OCI-LY1 (cell line): ENCODE data around the gene ADAMTSL1.

Experiments used
- H2AFZ ChIP-seq: fragments of 200-600 bp; sonication (generic), shearing (Covaris generic); 2 replicates; pipeline ENCODE4 v1.6.0; 2014; ENCODE audit warnings: antibody characterized with exemption, mild to moderate bottlenecking, low read length
- H3F3A ChIP-seq: fragments of 200-600 bp; sonication (generic), shearing (Covaris generic); 2 replicates; pipeline ENCODE4 v1.6.0; 2014; ENCODE audit warnings: mild to moderate bottlenecking, antibody characterized with exemption, low read length, moderate library complexity; ENCODE audit not compliant: insufficient read depth
- H3K27ac ChIP-seq: fragments of 200-600 bp; sonication (generic); 2 replicates; pipeline ENCODE4 v1.5.1; 2014; ENCODE audit warnings: low read length, mixed run types, mild to moderate bottlenecking, low read depth; ENCODE audit not compliant: poor library complexity, severe bottlenecking
- H3K27me3 ChIP-seq: fragments of 200-600 bp; sonication (generic); 2 replicates; pipeline ENCODE4 v1.6.0; 2014; ENCODE audit warnings: antibody characterized with exemption, mild to moderate bottlenecking, low read length, moderate library complexity; ENCODE audit not compliant: insufficient read depth
- H3K36me3 ChIP-seq: fragments of 200-600 bp; sonication (generic); 2 replicates; pipeline ENCODE4 v1.6.1; 2014; ENCODE audit warnings: mild to moderate bottlenecking, antibody characterized with exemption, low read length, moderate library complexity, mixed read lengths; ENCODE audit not compliant: insufficient read depth
- H3K4me1 ChIP-seq: fragments of 200-600 bp; sonication (generic); 2 replicates; pipeline ENCODE4 v1.5.1; 2014; ENCODE audit warnings: mild to moderate bottlenecking, low read length, moderate library complexity; ENCODE audit not compliant: insufficient read depth, severe bottlenecking
- H3K4me2 ChIP-seq: fragments of 200-600 bp; sonication (generic), shearing (Covaris generic); 2 replicates; pipeline ENCODE4 v1.6.1; 2014; ENCODE audit warnings: low read length
- H3K4me3 ChIP-seq: fragments of 200-600 bp; sonication (generic); 2 replicates; pipeline ENCODE4 v1.5.1; 2014; ENCODE audit warnings: low read length, low read depth, mild to moderate bottlenecking, mixed read lengths; ENCODE audit not compliant: poor library complexity, severe bottlenecking
- H3K79me2 ChIP-seq: fragments of 200-600 bp; shearing (Covaris generic); 2 replicates; pipeline ENCODE4 v1.6.1; 2016; ENCODE audit warnings: mixed run types, low read length, mixed read lengths; ENCODE audit not compliant: insufficient read depth
- H3K9ac ChIP-seq: fragments of 200-600 bp; sonication (generic), shearing (Covaris generic); 2 replicates; pipeline ENCODE4 v1.6.1; 2014; ENCODE audit warnings: mild to moderate bottlenecking, low read length, mixed read lengths
- H3K9me2 ChIP-seq: fragments of 200-600 bp; sonication (generic), shearing (Covaris generic); 2 replicates; pipeline ENCODE4 v1.6.1; 2014; ENCODE audit warnings: low read depth, mild to moderate bottlenecking, low read length, mixed read lengths
- H3K9me3 ChIP-seq: fragments of 200-600 bp; shearing (Covaris generic); 2 replicates; pipeline ENCODE4 v1.6.1; 2014; ENCODE audit warnings: low read length, mixed read lengths
- H4K20me1 ChIP-seq: fragments of 200-600 bp; sonication (generic), shearing (Covaris generic); 2 replicates; pipeline ENCODE4 v1.6.0; 2016; ENCODE audit warnings: mild to moderate bottlenecking, low read length; ENCODE audit not compliant: insufficient read depth
- CTCF ChIP-seq: fragments of 200-600 bp; sonication (generic), shearing (Covaris generic); IDR thresholded peaks from 2 replicates; pipeline ENCODE4 v1.5.1; 2017; ENCODE audit warnings: mild to moderate bottlenecking, antibody characterized with exemption, low read length, moderate library complexity, mixed read lengths
- EZH2 ChIP-seq: fragments of 200-600 bp; sonication (generic), shearing (Covaris generic); IDR thresholded peaks from 2 replicates; pipeline ENCODE4 v1.8.0; 2017; ENCODE audit warnings: borderline replicate concordance, mixed run types, mild to moderate bottlenecking, antibody characterized with exemption, low read length, moderate library complexity, mixed read lengths

ADAMTSL1 gene

GRCh38 chr9:18755263-18755662, 281.3 kb downstream of the ADAMTSL1 start:
- H3K9ac ChIP-seq: no peak overlapping the region
- no peaks in the 10 kb centered on the region for H3K27me3 ChIP-seq
- H3K36me3 ChIP-seq: no peaks in the 10 kb centered on the region
- no peaks in the 10 kb centered on the region for H3K4me1 ChIP-seq
- H3F3A ChIP-seq: no peaks in the 10 kb centered on the region
- H3K79me2 ChIP-seq: no peaks in the 10 kb centered on the region
- H3K9me3 ChIP-seq: no peaks in the 10 kb centered on the region
- H3K4me3 ChIP-seq: no peak overlapping the region
- TF ChIP-seq EZH2 (no peak), CTCF (no peak)
- H3K4me2 ChIP-seq: no peak overlapping the region
- no peak overlapping the region for H2AFZ ChIP-seq
- H3K9me2 ChIP-seq: no peaks in the 10 kb centered on the region
- H4K20me1 ChIP-seq: no peaks in the 10 kb centered on the region
- no peak overlapping the region for H3K27ac ChIP-seq

- Histone ChIP-seq H3K9me3 (no peaks in the 10 kb centered on the region), H3K36me3 (no peaks in the 10 kb centered on the region), H3K79me2 (no peaks in the 10 kb centered on the region), H4K20me1 (no peaks in the 10 kb centered on the region), H3K4me3 (no peak overlapping the region), H3K9ac (no peak overlapping the region), H3K27me3 (no peaks in the 10 kb centered on the region), H3K27ac (no peak overlapping the region), H3F3A (no peaks in the 10 kb centered on the region), H3K4me1 (no peaks in the 10 kb centered on the region), H3K4me2 (no peak overlapping the region), H3K9me2 (no peaks in the 10 kb centered on the region), H2AFZ (no peak overlapping the region)
- TF ChIP-seq EZH2: no peak
- TF ChIP-seq CTCF: no peak
Observed at GRCh38 chr9:18756712-18757125, 282.8 kb downstream of the ADAMTSL1 start.

DNA sequence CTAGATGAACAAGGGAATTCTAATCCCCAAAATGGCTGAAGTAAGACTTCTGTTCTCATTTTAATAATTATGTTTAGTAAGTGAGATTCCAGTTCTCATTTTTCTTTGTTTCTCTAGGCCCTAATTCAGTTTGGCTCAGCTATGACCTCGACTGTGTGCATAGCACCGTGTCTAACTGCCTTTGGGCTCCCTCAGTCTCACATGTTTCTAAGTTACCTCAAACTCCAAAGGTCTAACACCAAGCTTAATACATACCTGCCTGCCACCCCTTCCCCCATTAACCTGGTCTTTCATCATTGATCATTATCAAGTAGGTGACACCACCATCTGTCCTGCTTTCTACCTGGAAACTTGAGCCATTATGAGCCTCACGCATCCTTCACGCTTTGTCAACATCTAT, 285.9 kb downstream of the ADAMTSL1 start:
- no peak overlapping the region for H3K27ac ChIP-seq
- H3K36me3 ChIP-seq: no peaks in the 10 kb centered on the region
- TF ChIP-seq EZH2 (no peak), CTCF (no peak)
- H2AFZ ChIP-seq: no peak overlapping the region
- H3K9ac ChIP-seq: no peak overlapping the region
- H3K79me2 ChIP-seq: no peaks in the 10 kb centered on the region
- no peak overlapping the region for H3K4me2 ChIP-seq
- H3F3A ChIP-seq: no peaks in the 10 kb centered on the region
- H3K27me3 ChIP-seq: no peaks in the 10 kb centered on the region
- no peaks in the 10 kb centered on the region for H3K9me3 ChIP-seq
- H4K20me1 ChIP-seq: no peaks in the 10 kb centered on the region
- no peaks in the 10 kb centered on the region for H3K9me2 ChIP-seq
- no peaks in the 10 kb centered on the region for H3K4me1 ChIP-seq
- no peak overlapping the region for H3K4me3 ChIP-seq
